T-cell (primary cell): ENCODE data around the gene ARL15. TPM values are rescaled to one million over a fixed set of nuclear protein-coding genes. Genes with fewer than 3 reads are reported as not detected.

Experiments used
- ATAC-seq, 4 experiments: fragments of 200-7000 bp in 3 of 4; fragments of 150-1000 bp in 1 of 4; cut with Tn5 transposase; replicated peaks in 1 of 4; 1 replicate in 3 of 4; 2 replicates in 1 of 4; pipeline ENCODE4 v1.10.0; 2021; ENCODE audit warnings: moderate library complexity in 3 of 4, mild to moderate bottlenecking in 2 of 4, moderate number of reproducible peaks in 1 of 4
- CTCF ChIA-PET, 2 donors: fragments of 300-600 bp; sonication (Branson Sonifier 250); formaldehyde crosslinking; loops; one replicate each; lab custom pipeline; 2022; ENCODE audit warnings: antibody characterized with exemption in 2 of 2; lab: Charles Lee
- POLR2A ChIA-PET, 2 donors: fragments of 300-600 bp; sonication (Branson Sonifier 250); formaldehyde crosslinking; loops; one replicate each; lab custom pipeline; 2022; ENCODE audit warnings: antibody characterized with exemption in 2 of 2; lab: Charles Lee
- DNase-seq, 35 experiments: peaks; one replicate each; pipeline versions ENCODE4 v3.0.0 to v3.0.0-alpha.2; 2013 to 2023
- H3K27ac ChIP-seq: one replicate; pipeline ENCODE4 v1.5.1; 2013; ENCODE audit warnings: low read length
- H3K27me3 ChIP-seq, 2 experiments: replicated peaks in 1 of 2; 1 replicate in 1 of 2; 2 replicates in 1 of 2; pipeline versions ENCODE4 v1.6.1 to v1.7.0; 2013; ENCODE audit warnings: low read length in 1 of 2, mixed read lengths in 1 of 2; ENCODE audit not compliant: control insufficient read depth in 2 of 2, insufficient read depth in 2 of 2; ENCODE audit errors: extremely low read depth in 1 of 2
- H3K36me3 ChIP-seq, 2 donors: 1 replicate in 1 of 2; 2 replicates in 1 of 2; pipeline versions ENCODE4 v1.6.1 to v1.7.0; 2013; ENCODE audit warnings: low read length in 1 of 2; ENCODE audit not compliant: control insufficient read depth in 2 of 2, insufficient read depth in 1 of 2; ENCODE audit errors: extremely low read depth in 1 of 2
- H3K4me1 ChIP-seq, 2 experiments: 1 replicate in 1 of 2; 2 replicates in 1 of 2; pipeline versions ENCODE4 v1.6.1 to v1.7.0; 2013; ENCODE audit warnings: low read length in 2 of 2, mixed read lengths in 1 of 2; ENCODE audit not compliant: insufficient read depth in 2 of 2, control insufficient read depth in 1 of 2; ENCODE audit errors: extremely low read depth in 1 of 2
- H3K4me3 ChIP-seq, 2 donors: 1 replicate in 1 of 2; 2 replicates in 1 of 2; pipeline versions ENCODE4 v1.5.1 to v1.7.0; 2013; ENCODE audit warnings: mild to moderate bottlenecking in 2 of 2, low read length in 1 of 2, moderate library complexity in 1 of 2; ENCODE audit not compliant: control insufficient read depth in 1 of 2; ENCODE audit errors: extremely low read depth in 1 of 2
- H3K9me3 ChIP-seq: 2 replicates; pipeline ENCODE4 v1.7.0; 2013
- H3K27ac Mint-ChIP-seq, 2 donors: one replicate each; pipeline ENCODE4 v1.8.0; 2020 to 2021; ENCODE audit warnings: mild to moderate bottlenecking in 2 of 2, mixed read lengths in 2 of 2
- H3K27me3 Mint-ChIP-seq, 2 donors: one replicate each; pipeline ENCODE4 v1.8.0; 2021 to 2022; ENCODE audit warnings: mixed read lengths in 2 of 2
- H3K36me3 Mint-ChIP-seq: one replicate; pipeline ENCODE4 v1.8.0; 2021; ENCODE audit warnings: mixed read lengths
- H3K4me1 Mint-ChIP-seq, 3 donors: one replicate each; pipeline ENCODE4 v1.8.0; 2020 to 2022; ENCODE audit warnings: mixed read lengths in 3 of 3, mild to moderate bottlenecking in 1 of 3
- H3K4me3 Mint-ChIP-seq, 3 donors: one replicate each; pipeline ENCODE4 v1.8.0; 2020 to 2022; ENCODE audit warnings: mild to moderate bottlenecking in 3 of 3, mixed read lengths in 3 of 3, moderate library complexity in 3 of 3
- H3K9me3 Mint-ChIP-seq, 3 donors: one replicate each; pipeline ENCODE4 v1.8.0; 2020 to 2022; ENCODE audit warnings: mixed read lengths in 3 of 3
- WGBS: methylation state at CpG from one replicate; pipeline ENCODE4 v1.1.5; 2013; ENCODE audit warnings: missing lambda C conversion rate; ENCODE audit not compliant: insufficient coverage; 5-methylcytosine and 5-hydroxymethylcytosine counted together
- total RNA-seq, 35 experiments: library from RNA in 6 of 35; stranded (reverse) in 6 of 35; fragments of 120-200 nt in 1 of 35; gene quantifications; one replicate each; pipeline versions ENCODE4 v1.2.1 to v1.2.4 and lab custom pipeline; 2013 to 2026

Gene ARL15
- total RNA-seq, 5 donors from 2014 or later (not counting 1 experiment from before 2014, with no cell fraction given): 10.7 to 21.6 (median 11.7) TPM

DNA sequence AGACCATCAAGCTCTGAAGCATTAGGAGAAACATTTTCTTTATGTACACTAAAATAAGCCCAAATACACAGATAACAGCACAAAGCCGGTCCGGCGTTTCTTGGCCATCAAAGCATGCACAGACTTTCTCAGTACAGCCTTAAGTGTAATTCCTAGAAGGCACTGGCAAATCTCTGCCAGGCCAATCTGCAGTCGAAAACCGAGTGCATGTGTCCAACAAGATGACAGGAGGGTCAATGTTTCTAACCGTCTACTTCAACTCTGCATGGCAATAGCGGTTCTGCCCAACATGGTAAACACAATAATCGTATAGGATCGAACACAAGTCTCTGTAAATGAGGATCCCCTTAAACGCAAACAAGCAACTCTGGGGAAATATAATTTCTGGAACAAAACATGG, 1.1 kb downstream of the ARL15 start:
- Histone ChIP-seq H3K36me3 (no peaks in the 10 kb centered on the region), H3K9me3 (no peaks in the 10 kb centered on the region), H3K4me3 (peak overlapping the region; percentile 89 to 93), H3K4me1 (peaks cover 7 to 13% of the 10 kb centered on the region in 2 experiments), H3K27ac (no peak overlapping the region), H3K27me3 (no peaks in the 10 kb centered on the region)
- ATAC-seq: no peak
- Mint-ChIP-seq H3K4me1 (peaks cover 31 to 37% (median 32%) of the 10 kb centered on the region in 3 donors), H3K4me3 (peak overlapping the region; percentile 96), H3K9me3 (no peaks in the 10 kb centered on the region), H3K27me3 (no peaks in the 10 kb centered on the region), H3K27ac (peak overlapping the region; percentile 16 to 97), H3K36me3 (no peaks in the 10 kb centered on the region)
- POLR2A ChIA-PET: interaction anchor here in 1 of 2 donors (0.7 kb wide), 1 partner anchor 237 kb away, joined by 3 read pairs; no protein-coding TSS in a partner anchor
- peak in 1 of 35 experiments; percentile 7 for DNase-seq
- 80% methylated on average over 3 of the region's 10 CpGs for WGBS
- CTCF ChIA-PET: interaction anchor here in 1 of 2 donors (0.6 to 1.0 kb wide), 3 partner anchors 81 to 594 kb away, joined by 3 read pairs; no protein-coding TSS in a partner anchor

DNA sequence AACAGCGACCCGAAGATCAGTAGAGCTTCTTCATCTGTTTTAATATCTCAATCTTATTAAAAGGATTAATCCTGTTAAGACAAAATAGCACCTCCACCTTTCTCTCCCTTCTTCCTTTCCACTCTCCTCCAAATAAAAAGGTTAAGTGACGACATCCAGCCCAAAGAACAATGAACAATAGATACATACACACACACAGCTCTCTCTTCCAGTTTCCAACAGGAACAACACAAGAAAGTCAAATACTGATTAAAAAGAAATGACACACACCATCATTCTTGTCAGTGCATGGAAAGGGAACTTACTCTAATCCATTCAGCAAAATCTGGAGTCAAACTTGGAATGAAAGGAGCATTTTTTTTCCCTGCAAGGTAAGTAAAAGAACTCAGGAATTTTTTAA, 2.8 kb downstream of the ARL15 start:
- Mint-ChIP-seq H3K4me3 (no peak overlapping the region), H3K27ac (peak overlapping the region in 1 of 2 donors; percentile 9), H3K36me3 (no peaks in the 10 kb centered on the region), H3K27me3 (no peaks in the 10 kb centered on the region), H3K9me3 (no peaks in the 10 kb centered on the region), H3K4me1 (peaks cover 36 to 43% (median 40%) of the 10 kb centered on the region in 3 donors)
- ChIA-PET CTCF (no interaction called here), POLR2A (no interaction called here)
- no peaks in the 10 kb centered on the region for H3K9me3 ChIP-seq
- ATAC-seq (no peak), DNase-seq (no peak)
- peaks cover 7 to 13% of the 10 kb centered on the region in 2 experiments for H3K4me1 ChIP-seq
- 100% methylated on average over 1 of the region's 3 CpGs for WGBS
- no peak overlapping the region for H3K4me3 ChIP-seq
- no peak overlapping the region for H3K27ac ChIP-seq
- H3K36me3 ChIP-seq: no peaks in the 10 kb centered on the region
- H3K27me3 ChIP-seq: no peaks in the 10 kb centered on the region

DNA sequence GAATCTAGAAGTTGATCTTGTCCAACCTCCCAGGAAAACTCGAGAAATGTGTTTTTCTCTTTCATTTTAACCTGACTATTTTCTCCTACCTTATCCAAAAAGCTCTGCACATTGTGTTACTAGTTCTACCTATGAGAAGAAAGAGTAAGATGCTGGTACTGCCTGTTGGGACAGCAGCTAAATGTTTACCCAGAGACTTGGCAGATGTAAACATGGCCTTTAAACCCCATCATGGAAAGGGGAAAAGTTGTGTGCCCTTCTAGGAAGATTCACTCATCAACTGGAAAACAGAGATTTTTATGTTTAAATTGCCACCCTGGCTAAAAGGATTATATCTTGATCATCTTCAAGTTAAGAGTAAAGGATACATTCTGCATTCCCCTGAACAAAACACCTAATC, 3.5 kb downstream of the ARL15 start:
- Histone ChIP-seq H3K4me1 (peaks cover 11 to 13% of the 10 kb centered on the region in 2 experiments), H3K9me3 (no peaks in the 10 kb centered on the region), H3K27ac (no peak overlapping the region), H3K27me3 (no peaks in the 10 kb centered on the region), H3K36me3 (no peaks in the 10 kb centered on the region), H3K4me3 (no peak overlapping the region)
- ChIA-PET POLR2A (no interaction called here), CTCF (no interaction called here)
- Mint-ChIP-seq H3K27ac (no peak overlapping the region), H3K9me3 (no peaks in the 10 kb centered on the region), H3K4me3 (no peak overlapping the region), H3K4me1 (peaks cover 39 to 46% (median 45%) of the 10 kb centered on the region in 3 donors), H3K36me3 (no peaks in the 10 kb centered on the region), H3K27me3 (no peaks in the 10 kb centered on the region)
- no CpG with 5 or more reads among the region's 1 CpG for WGBS
- no peak for ATAC-seq
- DNase-seq: no peak

DNA sequence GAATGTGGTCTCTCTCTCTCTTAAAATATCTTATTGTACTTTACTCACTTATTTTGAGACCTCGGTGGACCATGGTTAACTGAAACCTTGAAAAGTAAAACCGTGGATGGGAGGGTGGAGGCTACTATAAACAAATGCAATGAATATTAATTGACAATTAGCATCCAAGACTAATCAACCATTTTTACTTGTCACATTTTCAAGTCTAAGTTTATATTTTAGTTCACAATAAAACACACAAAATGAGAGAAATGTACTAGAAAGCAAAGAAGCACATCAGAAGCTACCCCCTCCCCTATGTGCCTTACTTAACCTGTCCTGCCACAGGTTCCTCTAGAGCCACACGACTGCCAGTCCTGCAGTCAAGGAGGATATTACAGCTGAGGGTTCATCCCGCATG, 4.6 kb downstream of the ARL15 start:
- Histone ChIP-seq H3K4me1 (peaks cover 11 to 16% of the 10 kb centered on the region in 2 experiments), H3K4me3 (no peak overlapping the region), H3K27me3 (no peaks in the 10 kb centered on the region), H3K9me3 (no peaks in the 10 kb centered on the region), H3K27ac (no peak overlapping the region), H3K36me3 (no peaks in the 10 kb centered on the region)
- Mint-ChIP-seq H3K4me1 (peaks cover 49 to 52% (median 50%) of the 10 kb centered on the region in 3 donors), H3K27me3 (no peaks in the 10 kb centered on the region), H3K9me3 (no peaks in the 10 kb centered on the region), H3K36me3 (no peaks in the 10 kb centered on the region), H3K27ac (no peak overlapping the region), H3K4me3 (no peak overlapping the region)
- DNase-seq: no peak
- CTCF ChIA-PET: no interaction called here
- no CpG with 5 or more reads among the region's 4 CpGs for WGBS
- ATAC-seq: no peak
- POLR2A ChIA-PET: no interaction called here

DNA sequence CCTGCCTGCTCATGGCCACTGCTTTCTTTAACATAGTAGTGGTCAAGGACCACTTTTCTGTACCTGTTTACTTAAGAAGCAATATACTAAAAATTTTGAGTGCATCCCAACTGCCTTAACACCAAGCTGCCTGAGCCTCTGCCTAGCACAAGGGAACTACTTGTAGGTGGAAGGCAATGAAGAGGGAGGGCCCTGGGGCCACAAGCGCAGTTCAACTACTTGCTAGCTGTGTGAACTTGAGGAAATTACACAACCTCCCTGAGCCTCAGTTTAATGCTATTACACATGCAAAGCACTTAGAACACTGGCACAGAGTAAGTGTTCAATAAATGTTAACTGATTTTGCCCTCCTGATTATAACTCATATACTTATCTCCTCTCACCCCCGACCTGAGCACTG, 6.3 kb downstream of the ARL15 start:
- H3K36me3 ChIP-seq: no peaks in the 10 kb centered on the region
- H3K27me3 Mint-ChIP-seq: no peaks in the 10 kb centered on the region
- no peaks in the 10 kb centered on the region for H3K9me3 ChIP-seq
- POLR2A ChIA-PET: no interaction called here
- H3K4me1 Mint-ChIP-seq: peaks cover 39 to 51% (median 48%) of the 10 kb centered on the region in 3 donors
- H3K36me3 Mint-ChIP-seq: no peaks in the 10 kb centered on the region
- no peak overlapping the region for H3K4me3 ChIP-seq
- H3K4me1 ChIP-seq: peaks cover 6 to 9% of the 10 kb centered on the region in 2 experiments
- H3K27me3 ChIP-seq: no peaks in the 10 kb centered on the region
- no peaks in the 10 kb centered on the region for H3K9me3 Mint-ChIP-seq
- H3K27ac Mint-ChIP-seq: no peak overlapping the region
- CTCF ChIA-PET: no interaction called here
- DNase-seq (no peak), ATAC-seq (no peak)
- no peak overlapping the region for H3K27ac ChIP-seq
- H3K4me3 Mint-ChIP-seq: no peak overlapping the region
- 86% methylated on average over 1 of the region's 2 CpGs for WGBS

DNA sequence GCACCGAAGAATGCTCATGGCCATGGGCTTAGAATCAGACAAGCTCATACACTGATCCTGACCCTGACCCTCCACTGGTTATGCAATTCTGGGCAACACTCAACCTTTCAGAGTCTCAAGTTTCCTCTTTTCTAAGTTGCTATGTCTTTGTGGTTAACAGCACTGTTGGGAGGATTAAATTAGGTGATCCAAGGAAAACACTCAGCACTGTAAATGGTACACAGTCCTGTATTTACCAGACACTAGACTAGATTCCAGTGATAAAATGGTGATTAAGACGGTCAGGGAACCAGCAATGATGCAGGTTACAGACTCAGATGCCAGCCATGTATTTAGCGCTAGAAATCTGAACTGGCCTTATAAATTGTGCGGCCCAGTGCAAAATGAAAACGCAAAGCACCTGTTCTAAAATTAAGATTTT, 8.1 kb downstream of the ARL15 start:
- WGBS: 100% methylated on average over 5 of the region's 5 CpGs
- no peaks in the 10 kb centered on the region for H3K9me3 ChIP-seq
- peaks cover 46 to 49% (median 47%) of the 10 kb centered on the region in 3 donors for H3K4me1 Mint-ChIP-seq
- POLR2A ChIA-PET: no interaction called here
- no peak overlapping the region for H3K4me3 ChIP-seq
- H3K36me3 ChIP-seq: no peaks in the 10 kb centered on the region
- H3K36me3 Mint-ChIP-seq: no peaks in the 10 kb centered on the region
- no peak overlapping the region for H3K27ac Mint-ChIP-seq
- H3K27me3 Mint-ChIP-seq: no peaks in the 10 kb centered on the region
- no peak overlapping the region for H3K27ac ChIP-seq
- peaks cover 0 to 11% of the 10 kb centered on the region in 2 experiments for H3K4me1 ChIP-seq
- CTCF ChIA-PET: no interaction called here
- DNase-seq (no peak), ATAC-seq (no peak)
- H3K27me3 ChIP-seq: no peaks in the 10 kb centered on the region
- H3K4me3 Mint-ChIP-seq: no peak overlapping the region
- no peaks in the 10 kb centered on the region for H3K9me3 Mint-ChIP-seq
